HCT116 (cell line): Measurements from ENCODE around the gene ARIH2. TPM values are rescaled to one million over a fixed set of nuclear protein-coding genes. Genes with fewer than 3 reads are reported as not detected.

Source experiments
- ATAC-seq: fragments of 200-7000 bp; cut with Tn5 transposase; 2 replicates; pipeline ENCODE4 v1.9.1; 2020; ENCODE audit warnings: mild to moderate bottlenecking, moderate library complexity
- BruUV-seq: library from RNA; stranded (reverse); fragments of 400-500 nt; replicated peaks from 2 replicates; lab custom pipeline; 2021; lab: Mats Ljungman, UMichigan
- CTCF ChIA-PET: fragments of 300-600 bp; sonication (Branson Sonifier 250); formaldehyde crosslinking; loops from one replicate; lab custom pipeline; 2021; ENCODE audit warnings: antibody characterized with exemption; lab: Charles Lee
- POLR2A ChIA-PET: fragments of 300-600, 350-600 bp; sonication (Branson Sonifier 250); formaldehyde crosslinking; loops from one replicate; lab custom pipeline; 2021; ENCODE audit warnings: antibody characterized with exemption; lab: Charles Lee
- RAD21 ChIA-PET, 2 experiments: fragments of 300-600 bp; sonication (Branson Sonifier 250); formaldehyde crosslinking; loops; one replicate each; lab custom pipeline; 2023; ENCODE audit warnings: low total read pairs in 2 of 2; ENCODE audit not compliant: uncharacterized antibody in 2 of 2, unreplicated experiment in 2 of 2, low non-redundant PET in 1 of 2; lab: Charles Lee
- DNase-seq: peaks from one replicate; pipeline ENCODE4 v3.0.0-alpha.2; 2010; ENCODE audit warnings: low read depth, low spot score
- H2AFZ ChIP-seq: fragments of 200-600 bp; shearing (Covaris generic), sonication (generic); 2 replicates; pipeline ENCODE4 v1.6.1; 2017; ENCODE audit warnings: low read depth, mixed run types, mixed read lengths, antibody characterized with exemption, low read length; ENCODE audit not compliant: poor library complexity, severe bottlenecking
- H3K27ac ChIP-seq: 2 replicates; pipeline ENCODE4 v1.5.1; 2012; ENCODE audit warnings: low read depth, low read length
- H3K27me3 ChIP-seq: fragments of 200-600 bp; sonication (generic); 2 replicates; pipeline ENCODE4 v1.6.1; 2016; ENCODE audit warnings: mixed run types, low read length, mixed read lengths; ENCODE audit not compliant: insufficient read depth
- H3K36me3 ChIP-seq, 2 experiments: fragments of 200-500 bp in 1 of 2; fragments of 200-600 bp in 1 of 2; sonication (Bioruptor generic) in 1 of 2; sonication (generic) in 1 of 2; 2 replicates each; pipeline versions ENCODE4 v1.5.1 to v1.6.1; 2014 to 2016; ENCODE audit warnings: low read length in 2 of 2, inconsistent platforms in 1 of 2, mixed read lengths in 1 of 2, mixed run types in 1 of 2; ENCODE audit not compliant: insufficient read depth in 2 of 2, control insufficient read depth in 1 of 2
- H3K4me1 ChIP-seq, 2 experiments: fragments of 200-600 bp in 1 of 2; sonication (generic) in 1 of 2; 2 replicates each; pipeline versions ENCODE4 v1.5.1 to v1.6.1; 2012 to 2017; ENCODE audit warnings: low read length in 2 of 2, inconsistent platforms in 1 of 2, mild to moderate bottlenecking in 1 of 2, mixed read lengths in 1 of 2, mixed run types in 1 of 2, moderate library complexity in 1 of 2; ENCODE audit not compliant: insufficient read depth in 2 of 2, control insufficient read depth in 1 of 2
- H3K4me2 ChIP-seq: fragments of 200-600 bp; sonication (generic); 2 replicates; pipeline ENCODE4 v1.6.1; 2017; ENCODE audit warnings: mixed run types, low read length, mixed read lengths
- H3K4me3 ChIP-seq, 2 experiments: fragments of 200-600 bp in 1 of 2; sonication (generic) in 1 of 2; replicated peaks in 1 of 2; 2 replicates each; pipeline ENCODE4 v1.5.1; 2011 to 2016; ENCODE audit warnings: low read length in 2 of 2, control low read depth in 1 of 2, low read depth in 1 of 2, mild to moderate bottlenecking in 1 of 2, mixed read lengths in 1 of 2, mixed run types in 1 of 2
- H3K79me2 ChIP-seq: fragments of 200-600 bp; sonication (generic); 2 replicates; pipeline ENCODE4 v1.6.1; 2017; ENCODE audit warnings: mild to moderate bottlenecking, mixed run types, low read length, moderate library complexity, mixed read lengths; ENCODE audit not compliant: insufficient read depth
- H3K9ac ChIP-seq: fragments of 200-600 bp; sonication (generic); 2 replicates; pipeline ENCODE4 v1.6.1; 2016; ENCODE audit warnings: low read length, mixed read lengths
- H3K9me2 ChIP-seq: fragments of 200-600 bp; sonication (generic), shearing (Covaris generic); 2 replicates; pipeline ENCODE4 v1.6.1; 2017; ENCODE audit warnings: mixed run types, mild to moderate bottlenecking, moderate library complexity; ENCODE audit not compliant: insufficient read depth
- H3K9me3 ChIP-seq, 2 experiments: fragments of 200-500 bp in 1 of 2; fragments of 200-600 bp in 1 of 2; sonication (Bioruptor generic) in 1 of 2; sonication (generic) in 1 of 2; 2 replicates each; pipeline ENCODE4 v1.6.1; 2014 to 2017; ENCODE audit warnings: low read length in 2 of 2, mixed read lengths in 2 of 2, inconsistent platforms in 1 of 2, low read depth in 1 of 2, mild to moderate bottlenecking in 1 of 2, mixed run types in 1 of 2, moderate library complexity in 1 of 2; ENCODE audit not compliant: control insufficient read depth in 1 of 2, insufficient read depth in 1 of 2
- H4K20me1 ChIP-seq: fragments of 200-600 bp; sonication (generic), shearing (Covaris generic); 2 replicates; pipeline ENCODE4 v1.6.1; 2017; ENCODE audit warnings: mixed run types, mild to moderate bottlenecking, moderate library complexity; ENCODE audit not compliant: insufficient read depth
- CEBPB ChIP-seq: IDR thresholded peaks from 2 replicates; pipeline ENCODE4 v1.6.1; 2012; ENCODE audit warnings: low read depth
- ELF1 ChIP-seq: IDR thresholded peaks from 2 replicates; pipeline ENCODE4 v1.6.1; 2012; ENCODE audit warnings: low read depth, borderline replicate concordance
- EZH2 ChIP-seq: fragments of 200-600 bp; sonication (generic); IDR thresholded peaks from 2 replicates; pipeline ENCODE4 v1.6.1; 2017; ENCODE audit warnings: antibody characterized with exemption, mixed run types
- EZH2phosphoT487 ChIP-seq: fragments of 200-600 bp; IDR thresholded peaks from 2 replicates; pipeline ENCODE4 v1.6.1; 2018; ENCODE audit warnings: antibody characterized with exemption, borderline replicate concordance
- FOSL1 ChIP-seq: IDR thresholded peaks from 2 replicates; pipeline ENCODE4 v1.6.1; 2012; ENCODE audit warnings: low read depth
- JUND ChIP-seq: IDR thresholded peaks from 2 replicates; pipeline ENCODE4 v1.6.1; 2012
- MAX ChIP-seq: IDR thresholded peaks from 2 replicates; pipeline ENCODE4 v1.6.1; 2012
- POLR2A ChIP-seq: IDR thresholded peaks from 2 replicates; pipeline ENCODE4 v1.7.0; 2011; ENCODE audit warnings: borderline replicate concordance; ENCODE audit not compliant: insufficient read depth, insufficient read length; ENCODE audit errors: extremely low read depth
- POLR2AphosphoS5 ChIP-seq: IDR thresholded peaks from 2 replicates; pipeline ENCODE4 v1.6.1; 2011; ENCODE audit warnings: mild to moderate bottlenecking, low read depth, low read length, moderate library complexity
- RAD21 ChIP-seq: IDR thresholded peaks from 2 replicates; pipeline ENCODE4 v1.6.1; 2012; ENCODE audit warnings: low read depth, mild to moderate bottlenecking
- SIN3A ChIP-seq: IDR thresholded peaks from 2 replicates; pipeline ENCODE4 v1.6.1; 2012; ENCODE audit warnings: low read depth
- SP1 ChIP-seq: IDR thresholded peaks from 2 replicates; pipeline ENCODE4 v1.6.1; 2012; ENCODE audit warnings: low read depth
- ZBTB33 ChIP-seq: IDR thresholded peaks from 2 replicates; pipeline ENCODE4 v1.6.1; 2011; ENCODE audit warnings: mild to moderate bottlenecking, low read length, moderate library complexity; ENCODE audit not compliant: insufficient replicate concordance; ENCODE audit errors: extremely low read depth
- ZFX ChIP-seq: fragments of 450-650 bp; IDR thresholded peaks from 2 replicates; pipeline ENCODE4 v1.6.1; 2017
- ZNF274 ChIP-seq: fragments of 200-500 bp; sonication (Bioruptor generic); IDR thresholded peaks from 2 replicates; pipeline ENCODE4 v1.6.1; 2014; ENCODE audit warnings: mild to moderate bottlenecking, low read depth, low read length, inconsistent platforms
- intact Hi-C: fragments of 100-400 bp; cut with micrococcal nuclease; formaldehyde crosslinking; loops from 2 replicates; pipeline ENCODE4 v1.10.0; 2022
- total RNA-seq: library from RNA; stranded (reverse); gene quantifications from one replicate; pipeline ENCODE4 v1.2.1, GENCODE V29; 2021; ENCODE audit not compliant: unreplicated experiment
- TF ChIP-seq, protein P1 (sequence below): IDR thresholded peaks from 2 replicates; pipeline ENCODE4 v1.6.1; 2012

The ARIH2 gene
- total RNA-seq, 1 experiment from 2014 or later, result 105 TPM

DNA sequence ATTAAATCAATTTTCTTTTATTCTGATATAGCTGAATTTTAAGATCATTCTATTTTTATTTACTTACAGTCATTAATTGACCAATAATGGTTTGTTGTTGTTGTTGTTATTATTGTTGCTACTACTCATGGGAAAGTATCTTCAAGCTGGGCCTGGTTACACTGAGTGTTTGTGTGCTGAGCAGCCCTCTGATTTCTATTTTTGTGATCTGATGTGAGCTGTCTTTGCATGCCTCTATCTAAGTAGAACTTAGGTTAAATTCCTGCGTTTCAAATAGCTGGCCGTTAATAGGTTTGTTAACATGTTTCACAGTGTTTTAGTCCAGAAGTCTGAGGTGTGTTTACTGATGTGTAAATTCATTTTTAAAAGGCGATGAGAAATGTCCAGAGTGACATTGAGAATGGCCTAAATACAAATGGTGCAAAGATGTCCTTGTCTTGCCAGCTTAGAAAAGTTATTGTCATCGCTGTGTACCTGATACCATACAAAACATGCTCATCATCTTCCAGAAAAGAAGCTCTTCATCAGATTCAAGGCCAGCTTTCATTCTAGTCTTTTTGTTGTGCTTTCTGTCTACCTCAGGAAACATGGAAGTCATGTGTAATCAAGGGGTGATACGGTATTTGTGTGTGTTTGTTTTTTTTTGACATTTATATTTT is 15.8 kb downstream of the ARIH2 start:
- Histone ChIP-seq H3K4me3 (no peak overlapping the region), H3K9ac (no peak overlapping the region), H3K4me1 (no peaks in the 10 kb centered on the region), H4K20me1 (peaks cover 18% of the 10 kb centered on the region; the same call in 1 of the 2 replicates), H3K9me3 (no peaks in the 10 kb centered on the region), H3K9me2 (no peaks in the 10 kb centered on the region), H3K4me2 (no peak overlapping the region), H3K36me3 (peaks cover 7 to 28% of the 10 kb centered on the region in 2 experiments; a peak in 3 of 4 replicates), H3K27ac (no peak overlapping the region), H3K27me3 (no peaks in the 10 kb centered on the region), H3K79me2 (peaks cover 97% of the 10 kb centered on the region), H2AFZ (no peak overlapping the region)
- CTCF ChIA-PET, result no interaction called here
- no peak for ATAC-seq
- RAD21 ChIA-PET, result no interaction called here
- BruUV-seq, result no TSS peak
- intact Hi-C loops, result no loop called here
- TF ChIP-seq FOSL1, result no peak
- TF ChIP-seq RAD21, result no peak
- no peak for TF ChIP-seq CEBPB
- TF ChIP-seq ZBTB33, result no peak
- no peak for TF ChIP-seq EZH2phosphoT487
- no peak for TF ChIP-seq EZH2
- TF ChIP-seq, protein P1, sequence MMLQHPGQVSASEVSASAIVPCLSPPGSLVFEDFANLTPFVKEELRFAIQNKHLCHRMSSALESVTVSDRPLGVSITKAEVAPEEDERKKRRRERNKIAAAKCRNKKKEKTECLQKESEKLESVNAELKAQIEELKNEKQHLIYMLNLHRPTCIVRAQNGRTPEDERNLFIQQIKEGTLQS, result no peak
- TF ChIP-seq SP1, result no peak
- TF ChIP-seq MAX, result no peak
- TF ChIP-seq POLR2A, result no peak
- TF ChIP-seq ZNF274, result no peak
- no peak for TF ChIP-seq JUND
- TF ChIP-seq ZFX, result no peak
- TF ChIP-seq ELF1, result no peak
- no peak for TF ChIP-seq POLR2AphosphoS5
- TF ChIP-seq SIN3A, result no peak
- no peak for DNase-seq
- POLR2A ChIA-PET, result no interaction called here
